ENCODE results near the gene ITIH1. TPM values are rescaled to one million over a fixed set of nuclear protein-coding genes. Genes with fewer than 3 reads are reported as not detected.

The ITIH1 gene
- total RNA-seq, 1 experiment from 2014 or later = not detected

GRCh38 chr3:52836986-52837385 is 59.6 kb downstream of the ITIH1 start:
- H3K4me3 Mint-ChIP-seq = no peak overlapping the region
- Histone ChIP-seq H3K27ac (ENCODE audit: insufficient read length, low read depth, low read length) (no peak overlapping the region), H3K79me2 (ENCODE audit: insufficient read depth, low read length) (no peaks in the 10 kb centered on the region), H3K4me1 (ENCODE audit: insufficient read depth, low read length) (no peaks in the 10 kb centered on the region), H4K8ac (replicated peaks; ENCODE audit: insufficient read length, low read depth, low read length) (no peak overlapping the region), H2BK5ac (ENCODE audit: insufficient read length, low read length) (no peak overlapping the region), H3K79me1 (ENCODE audit: insufficient read depth, low read depth, low read length, poor library complexity, severe bottlenecking) (no peaks in the 10 kb centered on the region), H3K9ac (ENCODE audit: extremely low read depth, insufficient read length, low read length) (no peak overlapping the region), H3K23ac (ENCODE audit: insufficient read length, low read depth, low read length) (no peak overlapping the region), H4K5ac (ENCODE audit: insufficient read length, low read depth, low read length) (no peak overlapping the region), H2BK20ac (ENCODE audit: low read depth, low read length, poor library complexity, severe bottlenecking) (no peak overlapping the region), H3K9me3 (ENCODE audit: control insufficient read depth, low read depth, low read length) (no peaks in the 10 kb centered on the region), H3K56ac (ENCODE audit: insufficient read length, low read depth, low read length) (no peak overlapping the region), H2AFZ (ENCODE audit: low read length) (no peak overlapping the region), H3K27me3 (ENCODE audit: insufficient read depth, low read length) (no peaks in the 10 kb centered on the region; the same call in 1 of the 2 replicates), H3K4ac (ENCODE audit: low read depth, low read length) (no peak overlapping the region), H3K4me2 (ENCODE audit: insufficient read depth, insufficient read length, low read length) (no peak overlapping the region), H2BK12ac (ENCODE audit: insufficient read length, low read depth, low read length) (no peak overlapping the region), H2BK15ac (ENCODE audit: low read depth, low read length) (no peak overlapping the region), H3K23me2 (ENCODE audit: insufficient read length, low read depth, low read length, poor library complexity, severe bottlenecking) (no peaks in the 10 kb centered on the region), H3K14ac (ENCODE audit: insufficient read depth, low read length) (no peak overlapping the region), H2BK120ac (ENCODE audit: low read depth, low read length, poor library complexity, severe bottlenecking) (no peak overlapping the region), H3T11ph (ENCODE audit: low read length) (no peak overlapping the region), H4K20me1 (ENCODE audit: control insufficient read depth, insufficient read depth, insufficient read length) (no peaks in the 10 kb centered on the region), H2AK5ac (ENCODE audit: insufficient read length, low read length) (no peak overlapping the region), H3K18ac (ENCODE audit: insufficient read length, low read depth, low read length) (no peak overlapping the region), H4K91ac (ENCODE audit: insufficient read length, low read depth, low read length) (no peak overlapping the region)
- no peaks in the 10 kb centered on the region for H3K27me3 Mint-ChIP-seq (ENCODE audit: low read depth)
- peaks cover 13 to 24% of the 10 kb centered on the region in 2 experiments for H3K4me1 Mint-ChIP-seq
- no peaks in the 10 kb centered on the region for H3K9me3 Mint-ChIP-seq
- peaks cover 0 to 12% (median 1%) of the 10 kb centered on the region in 3 experiments; a peak in 4 of 7 replicates for H3K36me3 Mint-ChIP-seq (ENCODE audit: insufficient read depth in 1 of 3, low read depth in 3 of 3)
- DNase-seq = no peak
- TF ChIP-seq, protein P1, sequence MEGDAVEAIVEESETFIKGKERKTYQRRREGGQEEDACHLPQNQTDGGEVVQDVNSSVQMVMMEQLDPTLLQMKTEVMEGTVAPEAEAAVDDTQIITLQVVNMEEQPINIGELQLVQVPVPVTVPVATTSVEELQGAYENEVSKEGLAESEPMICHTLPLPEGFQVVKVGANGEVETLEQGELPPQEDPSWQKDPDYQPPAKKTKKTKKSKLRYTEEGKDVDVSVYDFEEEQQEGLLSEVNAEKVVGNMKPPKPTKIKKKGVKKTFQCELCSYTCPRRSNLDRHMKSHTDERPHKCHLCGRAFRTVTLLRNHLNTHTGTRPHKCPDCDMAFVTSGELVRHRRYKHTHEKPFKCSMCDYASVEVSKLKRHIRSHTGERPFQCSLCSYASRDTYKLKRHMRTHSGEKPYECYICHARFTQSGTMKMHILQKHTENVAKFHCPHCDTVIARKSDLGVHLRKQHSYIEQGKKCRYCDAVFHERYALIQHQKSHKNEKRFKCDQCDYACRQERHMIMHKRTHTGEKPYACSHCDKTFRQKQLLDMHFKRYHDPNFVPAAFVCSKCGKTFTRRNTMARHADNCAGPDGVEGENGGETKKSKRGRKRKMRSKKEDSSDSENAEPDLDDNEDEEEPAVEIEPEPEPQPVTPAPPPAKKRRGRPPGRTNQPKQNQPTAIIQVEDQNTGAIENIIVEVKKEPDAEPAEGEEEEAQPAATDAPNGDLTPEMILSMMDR (conservative IDR thresholded peaks at IDR 0.05) = no peak
- H3K27ac Mint-ChIP-seq = no peak overlapping the region
- no CpG with 5 or more reads among the region's 4 CpGs for WGBS (ENCODE audit: extremely low coverage, insufficient read length, low lambda C conversion rate)
